ENCODE measurements around the gene NCKAP5.

The NCKAP5 gene

GRCh38 chr2:132757676-132758075, 810.6 kb downstream of the NCKAP5 start:
- DNase-seq (ENCODE audit: low read depth, low spot score) = no peak

- DNase-seq (ENCODE audit: low read depth, low spot score) = no peak
Measured at GRCh38 chr2:132757002-132757589, 811.2 kb downstream of the NCKAP5 start.

DNA sequence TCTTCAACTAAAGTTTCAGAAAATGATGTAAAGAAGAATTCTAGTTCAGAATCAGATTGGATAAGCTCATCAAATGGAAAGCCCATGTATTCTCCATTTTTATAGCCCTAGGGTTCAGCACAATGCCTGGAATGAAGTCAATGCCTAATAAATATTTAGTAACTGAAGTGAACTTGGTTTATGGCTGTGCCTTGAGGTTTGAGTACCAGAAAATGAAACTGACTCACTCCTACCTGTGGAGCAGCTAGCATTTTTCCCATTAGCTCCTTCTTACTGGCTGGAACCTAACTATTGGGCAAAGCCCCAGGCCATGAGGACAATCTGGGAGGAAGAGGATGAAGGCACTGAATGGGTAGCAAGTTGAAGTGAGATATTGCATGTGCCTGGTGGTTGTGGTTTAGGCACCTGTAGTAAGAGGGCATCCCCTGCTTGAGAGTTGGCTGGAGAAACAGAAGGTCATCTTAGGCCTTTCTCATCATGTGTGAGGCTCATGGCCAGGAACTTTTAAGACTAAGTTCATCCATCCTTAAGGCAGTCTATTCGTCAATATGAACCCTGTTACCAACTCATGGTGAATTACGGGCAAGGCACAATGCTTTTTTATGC, 813.3 kb downstream of the NCKAP5 start:
- DNase-seq (ENCODE audit: low read depth, low spot score) = no peak

DNA sequence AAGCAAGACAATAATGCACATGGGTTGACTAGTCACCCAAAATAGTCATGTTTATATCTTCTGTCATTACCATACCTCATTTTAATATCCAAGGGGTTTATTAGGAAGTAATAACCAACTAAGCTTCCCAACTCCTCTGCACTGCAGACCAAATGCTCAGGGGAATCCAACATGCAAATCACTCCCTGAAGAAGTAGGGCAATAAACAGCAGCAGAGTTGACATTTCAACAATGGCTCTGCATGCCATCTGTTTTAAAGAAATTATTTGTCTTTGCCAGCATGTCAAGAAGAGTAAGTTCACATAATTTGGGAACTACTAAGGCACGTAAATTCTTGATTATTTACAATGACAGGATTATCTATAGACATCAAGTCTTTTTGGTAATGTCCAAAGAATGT, 813.9 kb downstream of the NCKAP5 start:
- DNase-seq (ENCODE audit: low read depth, low spot score) = no peak

- DNase-seq (ENCODE audit: low read depth, low spot score) = no peak
Measured at GRCh38 chr2:132752421-132753206, 815.6 kb downstream of the NCKAP5 start.

DNA sequence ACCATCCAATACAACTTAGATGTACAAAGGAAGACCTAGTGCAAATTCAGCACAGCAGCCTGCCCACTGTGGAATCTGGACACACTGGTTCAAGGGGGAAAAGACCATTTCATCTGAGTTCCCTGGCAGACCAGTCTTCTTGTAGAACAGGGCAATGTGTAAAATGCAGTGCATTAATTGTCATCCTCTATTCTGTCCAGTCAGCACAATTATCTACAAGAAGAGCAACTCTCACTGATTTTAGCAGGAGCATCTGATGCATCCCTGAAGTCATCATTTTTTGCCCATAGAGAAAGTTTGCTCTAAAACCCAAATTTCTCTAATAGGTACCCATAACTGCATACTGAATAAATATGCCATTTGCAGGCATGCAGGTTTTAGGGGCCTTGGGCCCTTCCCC, 816.4 kb downstream of the NCKAP5 start:
- no peak for DNase-seq (ENCODE audit: low read depth, low spot score)

- no peak for DNase-seq (ENCODE audit: low read depth, low spot score)
Measured at GRCh38 chr2:132750606-132751005, 817.7 kb downstream of the NCKAP5 start.

- DNase-seq (ENCODE audit: low read depth, low spot score) = no peak
Measured at GRCh38 chr2:132747046-132747445, 821.2 kb downstream of the NCKAP5 start.

GRCh38 chr2:132741754-132742153, 826.5 kb downstream of the NCKAP5 start:
- no peak for DNase-seq (ENCODE audit: low read depth, low spot score)

DNA sequence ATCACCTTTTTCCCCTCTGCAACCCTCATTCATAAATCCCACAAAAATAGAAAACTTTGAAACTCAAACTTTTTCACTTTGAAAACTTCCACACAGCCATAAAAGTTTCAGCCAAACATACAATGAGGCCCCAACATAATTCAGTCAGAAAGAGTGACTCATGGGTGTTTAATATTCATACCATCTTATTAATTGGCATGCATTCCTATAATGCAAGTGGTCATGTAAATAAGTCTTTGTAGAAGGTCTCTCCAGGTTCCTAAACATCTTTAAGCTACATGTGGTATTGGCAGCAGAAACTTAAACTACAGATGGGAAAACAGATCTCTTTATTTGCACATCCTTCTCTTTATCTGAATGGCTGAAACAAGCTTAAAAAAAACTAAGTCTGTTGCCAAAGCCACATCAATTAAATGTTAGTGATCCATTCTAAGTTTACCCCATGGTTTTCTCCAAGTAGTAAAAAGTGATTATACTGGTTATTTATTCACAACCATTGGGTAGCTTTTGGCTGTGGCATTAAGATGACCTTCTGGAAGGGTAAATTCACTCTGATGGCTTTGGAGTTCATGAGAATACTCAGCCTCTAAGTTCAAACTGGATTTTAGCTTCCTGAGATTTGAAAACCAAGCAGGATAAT, 828.1 kb downstream of the NCKAP5 start:
- DNase-seq (ENCODE audit: low read depth, low spot score) = no peak

DNA sequence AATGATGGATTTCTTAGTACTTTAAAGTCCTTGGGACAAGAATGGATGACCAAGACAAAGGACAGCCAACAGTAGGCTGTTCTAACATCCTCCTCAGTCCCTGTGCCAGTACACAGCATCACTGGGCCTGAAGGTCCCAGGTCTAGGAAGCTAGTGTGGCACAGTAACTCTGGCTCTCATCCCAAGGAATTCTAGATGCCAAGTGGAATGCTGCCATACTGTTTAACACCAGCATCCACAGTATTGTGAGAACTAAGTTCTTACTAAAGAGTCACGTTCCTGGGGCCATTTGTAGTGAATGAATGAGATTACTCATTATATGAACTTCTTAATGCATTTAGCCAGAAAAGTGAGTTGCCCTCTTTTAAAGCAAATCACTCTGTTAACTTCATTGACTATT, 830.0 kb downstream of the NCKAP5 start:
- no peak for DNase-seq (ENCODE audit: low read depth, low spot score)

DNA sequence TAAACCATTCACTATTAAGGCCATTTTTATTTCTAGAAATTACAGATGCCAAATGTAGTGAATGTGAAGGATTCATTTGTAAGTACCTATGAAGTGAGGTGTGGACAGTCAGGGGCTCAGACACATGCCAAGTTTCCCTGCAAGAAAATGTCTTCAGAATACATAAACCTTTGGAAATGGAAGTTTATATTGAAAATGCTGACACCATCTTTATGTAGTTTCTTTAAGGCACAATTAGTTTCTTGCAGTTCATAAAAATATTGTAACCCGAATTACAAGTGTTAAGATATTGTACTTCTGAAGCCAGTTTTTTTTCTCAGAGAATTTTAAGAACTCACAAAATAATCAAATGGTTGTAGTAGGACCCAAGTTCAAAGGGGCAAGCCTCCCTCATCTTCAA, 832.2 kb downstream of the NCKAP5 start:
- no peak for DNase-seq (ENCODE audit: low read depth, low spot score)

DNA sequence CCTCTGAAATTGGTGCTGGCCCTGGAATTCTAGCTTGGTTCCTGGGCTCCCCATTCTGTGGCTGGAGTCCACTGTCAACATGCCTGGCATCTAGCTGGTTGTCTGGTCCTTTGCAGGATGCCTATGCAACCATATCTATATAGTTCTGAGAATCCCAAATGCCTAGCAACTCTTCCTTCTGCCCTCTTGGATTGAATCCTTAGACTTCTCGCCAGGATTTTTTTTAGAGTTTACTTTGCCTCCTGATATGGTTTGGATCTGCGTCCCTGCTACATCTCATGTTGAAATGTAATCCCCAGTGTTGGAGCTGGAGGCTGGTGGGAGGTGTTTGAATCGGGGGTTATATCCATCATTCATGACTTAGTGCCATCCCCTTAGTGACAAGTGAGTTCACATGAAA, 833.3 kb downstream of the NCKAP5 start:
- DNase-seq (ENCODE audit: low read depth, low spot score) = no peak

- no peak for DNase-seq (ENCODE audit: low read depth, low spot score)
Measured at GRCh38 chr2:132733094-132733493, 835.2 kb downstream of the NCKAP5 start.

GRCh38 chr2:132732694-132733093, 835.6 kb downstream of the NCKAP5 start:
- no peak for DNase-seq (ENCODE audit: low read depth, low spot score)

- DNase-seq (ENCODE audit: low read depth, low spot score) = no peak
Measured at GRCh38 chr2:132731441-132731840, 836.8 kb downstream of the NCKAP5 start.

DNA sequence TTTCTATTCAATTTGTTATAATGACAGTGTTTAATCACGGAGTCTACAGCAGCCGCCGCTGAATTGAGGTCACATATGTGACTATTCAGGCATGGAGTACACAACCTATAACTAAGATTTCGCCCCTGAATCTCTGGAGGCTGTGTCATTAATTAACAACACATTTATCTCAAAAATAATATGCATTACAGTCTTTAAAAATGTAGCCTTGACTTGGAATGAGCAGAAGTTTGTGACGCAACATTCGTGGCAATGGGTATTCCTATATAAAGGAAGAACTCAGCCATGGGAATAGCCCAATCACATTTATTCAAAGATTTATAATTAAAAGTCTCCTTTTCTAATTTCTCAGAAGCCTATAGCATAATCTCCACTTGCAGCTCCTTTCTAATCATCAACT, 837.7 kb downstream of the NCKAP5 start:
- no peak for DNase-seq (ENCODE audit: low read depth, low spot score)

DNA sequence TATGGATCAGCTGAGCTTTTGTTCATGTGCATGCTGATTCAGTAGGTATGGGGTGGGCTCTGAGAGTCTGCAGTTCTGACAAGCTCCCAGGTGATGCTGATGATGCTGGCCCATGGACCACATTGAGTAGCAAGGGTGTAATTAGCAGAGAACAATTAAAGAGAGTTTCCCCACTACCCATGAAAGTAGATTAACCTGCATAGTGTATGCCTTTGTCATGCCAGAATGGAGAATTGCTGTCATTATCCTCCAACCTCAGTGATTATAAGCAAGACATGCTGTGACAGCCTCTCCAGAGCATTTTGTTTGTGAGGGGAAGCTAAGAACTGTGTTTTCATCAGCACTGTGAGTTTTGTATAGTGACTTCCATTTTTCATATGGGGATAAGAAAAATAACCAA, 838.7 kb downstream of the NCKAP5 start:
- DNase-seq (ENCODE audit: low read depth, low spot score) = no peak

- DNase-seq (ENCODE audit: low read depth, low spot score) = no peak
Measured at GRCh38 chr2:132726155-132726554, 842.1 kb downstream of the NCKAP5 start.

GRCh38 chr2:132725748-132726147, 842.5 kb downstream of the NCKAP5 start:
- DNase-seq (ENCODE audit: low read depth, low spot score) = no peak

DNA sequence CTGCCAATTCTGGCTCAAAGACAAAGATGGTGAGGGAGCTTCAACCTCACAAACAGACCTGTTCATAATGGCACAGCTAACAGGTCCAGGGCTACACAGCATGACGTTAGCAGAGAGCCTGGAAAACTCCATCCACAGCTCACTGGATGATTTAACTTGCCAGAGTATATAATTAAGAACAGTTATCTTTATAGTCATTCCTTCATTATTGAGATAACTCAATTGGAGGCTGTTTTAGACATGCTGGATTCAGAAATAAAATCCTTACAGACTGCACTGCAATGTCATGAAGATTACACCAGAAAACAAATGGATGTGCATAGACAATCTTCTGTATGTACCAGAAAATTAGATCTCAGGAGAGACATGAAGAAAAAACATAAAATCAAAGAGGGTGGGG, 843.1 kb downstream of the NCKAP5 start:
- no peak for DNase-seq (ENCODE audit: low read depth, low spot score)

DNA sequence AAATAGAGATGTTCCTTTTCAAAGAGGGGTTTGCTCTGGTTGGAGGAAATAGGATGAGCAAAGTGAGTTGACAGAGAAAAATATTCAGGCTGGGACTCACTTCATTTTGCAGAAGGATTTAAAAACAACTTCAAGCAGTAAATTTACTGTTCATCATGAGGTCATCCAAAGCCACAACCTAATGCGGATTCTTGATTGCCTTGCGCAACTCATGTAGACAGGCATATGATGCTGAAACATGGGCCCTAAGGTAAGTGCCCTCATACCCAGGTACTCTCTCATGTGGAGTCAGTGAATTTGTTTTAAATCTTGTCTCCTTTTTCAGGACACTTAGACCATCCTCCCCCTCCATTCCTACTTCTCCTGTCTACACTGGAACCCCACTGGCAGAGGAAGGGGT, 846.3 kb downstream of the NCKAP5 start:
- DNase-seq (ENCODE audit: low read depth, low spot score) = no peak

- DNase-seq (ENCODE audit: low read depth, low spot score) = no peak
Measured at GRCh38 chr2:132720393-132720792, 847.9 kb downstream of the NCKAP5 start.

All from ELF-1 (cell line).